HG02885 (cell line): ENCODE measurements around the gene TIAM2.
"Not testable (repeated sequence)": the region's sequence is repeated elsewhere in the genome, so short reads cannot be mapped to it uniquely, and the experiment has no call there.

Experiments
- ATAC-seq: cut with Tn5 transposase; IDR thresholded peaks from one replicate; pipeline ENCODE4 v1.9.1; 2021; ENCODE audit warnings: mild to moderate bottlenecking; ENCODE audit not compliant: unreplicated experiment, poor library complexity

TIAM2 gene

GRCh38 chr6:155152211-155153076 lies 157.3 kb downstream of the TIAM2 start:
- ATAC-seq = no peak

GRCh38 chr6:155154158-155154830 lies 159.2 kb downstream of the TIAM2 start:
- ATAC-seq = no peak

- no peak for ATAC-seq
These were observed 160.8 kb downstream of the TIAM2 start for GRCh38 chr6:155155787-155156447.

GRCh38 chr6:155157101-155157500 lies 162.0 kb downstream of the TIAM2 start:
- no peak for ATAC-seq

GRCh38 chr6:155158030-155158843 lies 163.1 kb downstream of the TIAM2 start:
- peak; percentile 49 for ATAC-seq

GRCh38 chr6:155162682-155163081 lies 167.6 kb downstream of the TIAM2 start:
- no peak for ATAC-seq

GRCh38 chr6:155163601-155164000 lies 168.5 kb downstream of the TIAM2 start:
- ATAC-seq = no peak

- peak; percentile 50 for ATAC-seq
These were observed 170.1 kb downstream of the TIAM2 start for GRCh38 chr6:155165029-155165710.

GRCh38 chr6:155170519-155170918 lies 175.4 kb downstream of the TIAM2 start:
- ATAC-seq = no peak

- peak; percentile 92 for ATAC-seq
These were observed 176.1 kb downstream of the TIAM2 start for GRCh38 chr6:155171109-155171746.

- ATAC-seq = peak; percentile 8
These were observed 176.8 kb downstream of the TIAM2 start for GRCh38 chr6:155171747-155172449.

- no peak for ATAC-seq
These were observed 178.4 kb downstream of the TIAM2 start for GRCh38 chr6:155173488-155173887.

GRCh38 chr6:155174576-155175211 lies 179.6 kb downstream of the TIAM2 start:
- peak; percentile 44 for ATAC-seq

- ATAC-seq = peak; percentile 31
These were observed 182.3 kb downstream of the TIAM2 start for GRCh38 chr6:155177363-155177961.

GRCh38 chr6:155181498-155181897 lies 186.4 kb downstream of the TIAM2 start:
- ATAC-seq = peak; percentile 66

- ATAC-seq = no peak
These were observed 187.0 kb downstream of the TIAM2 start for GRCh38 chr6:155182103-155182502.

GRCh38 chr6:155183095-155183494 lies 188.0 kb downstream of the TIAM2 start:
- peak; percentile 49 for ATAC-seq

GRCh38 chr6:155185041-155185440 lies 189.9 kb downstream of the TIAM2 start:
- not testable (repeated sequence) for ATAC-seq
